Measurements from ENCODE around the gene ATG7. TPM values are rescaled to one million over a fixed set of nuclear protein-coding genes. Genes with fewer than 3 reads are reported as not detected.

The ATG7 gene
- total RNA-seq, 1 donor from 2014 or later = 48.5 TPM

GRCh38 chr3:11350374-11350773 lies 78.2 kb downstream of the ATG7 start:
- H3K27me3 ChIP-seq = no peaks in the 10 kb centered on the region
- H3K4me1 ChIP-seq = no peaks in the 10 kb centered on the region
- intact Hi-C loops (cut with DNase I) = no loop called here
- H3K36me3 ChIP-seq = peaks cover 15 to 42% of the 10 kb centered on the region in 2 donors
- no peaks in the 10 kb centered on the region for H3K9me3 ChIP-seq
- H3K4me3 ChIP-seq = no peak overlapping the region
- no peak overlapping the region for H3K27ac ChIP-seq
- DNase-seq (ENCODE audit: low spot score in 2 of 2) = no peak
- no peak for TF ChIP-seq CTCF (IDR thresholded peaks at IDR 0.05)

- no peaks in the 10 kb centered on the region for H3K9me3 ChIP-seq
- TF ChIP-seq CTCF (IDR thresholded peaks at IDR 0.05) = no peak
- no peaks in the 10 kb centered on the region for H3K27me3 ChIP-seq
- no peak overlapping the region for H3K4me3 ChIP-seq
- H3K4me1 ChIP-seq = no peaks in the 10 kb centered on the region
- no peak for DNase-seq (ENCODE audit: low spot score in 2 of 2)
- H3K27ac ChIP-seq = no peak overlapping the region
- H3K36me3 ChIP-seq = peaks cover 15 to 37% of the 10 kb centered on the region in 2 donors
- intact Hi-C loops (cut with DNase I) = no loop called here
These were observed 79.3 kb downstream of the ATG7 start for GRCh38 chr3:11351451-11351850.

GRCh38 chr3:11356269-11356668 lies 84.1 kb downstream of the ATG7 start:
- no peak overlapping the region for H3K27ac ChIP-seq
- intact Hi-C loops (cut with DNase I) = no loop called here
- no peak for DNase-seq (ENCODE audit: low spot score in 2 of 2)
- TF ChIP-seq CTCF (IDR thresholded peaks at IDR 0.05) = no peak
- no peaks in the 10 kb centered on the region for H3K9me3 ChIP-seq
- H3K27me3 ChIP-seq = no peaks in the 10 kb centered on the region
- H3K36me3 ChIP-seq = peaks cover 12 to 35% of the 10 kb centered on the region in 2 donors
- H3K4me1 ChIP-seq = no peaks in the 10 kb centered on the region
- no peak overlapping the region for H3K4me3 ChIP-seq

GRCh38 chr3:11362600-11362999 lies 90.4 kb downstream of the ATG7 start:
- Histone ChIP-seq H3K9me3 (no peaks in the 10 kb centered on the region), H3K4me3 (no peak overlapping the region), H3K36me3 (peaks cover 37 to 74% of the 10 kb centered on the region in 2 donors), H3K27ac (no peak overlapping the region), H3K27me3 (no peaks in the 10 kb centered on the region), H3K4me1 (peaks cover 0 to 7% of the 10 kb centered on the region in 2 donors)
- DNase-seq (ENCODE audit: low spot score in 2 of 2) = no peak
- intact Hi-C loops (cut with DNase I) = no loop called here
- no peak for TF ChIP-seq CTCF (IDR thresholded peaks at IDR 0.05)

- Histone ChIP-seq H3K27ac (no peak overlapping the region), H3K9me3 (no peaks in the 10 kb centered on the region), H3K4me3 (no peak overlapping the region), H3K36me3 (peaks cover 37 to 67% of the 10 kb centered on the region in 2 donors), H3K4me1 (peaks cover 0 to 7% of the 10 kb centered on the region in 2 donors), H3K27me3 (no peaks in the 10 kb centered on the region)
- intact Hi-C loops (cut with DNase I) = no loop called here
- TF ChIP-seq CTCF (IDR thresholded peaks at IDR 0.05) = no peak
- no peak for DNase-seq (ENCODE audit: low spot score in 2 of 2)
These were observed 91.5 kb downstream of the ATG7 start for GRCh38 chr3:11363715-11364114.

- peaks cover 0 to 7% of the 10 kb centered on the region in 2 donors for H3K4me1 ChIP-seq
- H3K4me3 ChIP-seq = no peak overlapping the region
- intact Hi-C loops (cut with DNase I) = no loop called here
- no peak overlapping the region for H3K27ac ChIP-seq
- no peaks in the 10 kb centered on the region for H3K27me3 ChIP-seq
- peaks cover 37 to 65% of the 10 kb centered on the region in 2 donors for H3K36me3 ChIP-seq
- TF ChIP-seq CTCF (IDR thresholded peaks at IDR 0.05) = no peak
- DNase-seq (ENCODE audit: low spot score in 2 of 2) = no peak
- H3K9me3 ChIP-seq = no peaks in the 10 kb centered on the region
These were observed 92.0 kb downstream of the ATG7 start for GRCh38 chr3:11364181-11364580.

All from ascending aorta (tissue), 2 donors.